HEK293T (cell line): ENCODE measurements around the gene MICAL1.

Source experiments
- CTCF ChIA-PET: fragments of 350-600 bp; formaldehyde crosslinking; extraction: SDS; loops from one replicate; lab custom pipeline; 2021; ENCODE audit warnings: antibody characterized with exemption, inconsistent platforms; lab: Yijun Ruan, JAX
- POLR2A ChIA-PET: fragments of 350-600 bp; formaldehyde crosslinking; extraction: SDS; loops from one replicate; lab custom pipeline; 2020; ENCODE audit warnings: antibody characterized with exemption, inconsistent platforms; lab: Yijun Ruan, JAX
- DNase-seq: peaks from one replicate; pipeline ENCODE4 v3.0.0; 2012; ENCODE audit warnings: mixed read lengths; ENCODE audit errors: extremely low spot score
- ARNT ChIP-seq: fragments of 450-650 bp; IDR thresholded peaks from 2 replicates; pipeline ENCODE4 v1.6.1; 2017; ENCODE audit warnings: mild to moderate bottlenecking
- BHLHE40 ChIP-seq: fragments of 450-650 bp; IDR thresholded peaks from 2 replicates; pipeline ENCODE4 v1.6.1; 2016; ENCODE audit warnings: mild to moderate bottlenecking, moderate library complexity, borderline replicate concordance
- CTBP1 ChIP-seq: fragments of 450-650 bp; IDR thresholded peaks from 2 replicates; pipeline ENCODE4 v1.6.1; 2016; ENCODE audit warnings: borderline replicate concordance
- ELF4 ChIP-seq: fragments of 450-650 bp; IDR thresholded peaks from 2 replicates; pipeline ENCODE4 v1.6.1; 2017; ENCODE audit warnings: antibody characterized with exemption
- FOXA1 ChIP-seq: fragments of 450-650 bp; IDR thresholded peaks from 2 replicates; pipeline ENCODE4 v1.6.1; 2016; ENCODE audit warnings: mild to moderate bottlenecking
- FOXK2 ChIP-seq: fragments of 450-650 bp; IDR thresholded peaks from 2 replicates; pipeline ENCODE4 v1.6.1; 2016; ENCODE audit warnings: mild to moderate bottlenecking
- FOXM1 ChIP-seq: fragments of 450-650 bp; IDR thresholded peaks from 2 replicates; pipeline ENCODE4 v1.6.1; 2017; ENCODE audit warnings: mild to moderate bottlenecking, borderline replicate concordance
- HDGF ChIP-seq: fragments of 450-650 bp; IDR thresholded peaks from 2 replicates; pipeline ENCODE4 v1.6.1; 2017; ENCODE audit warnings: antibody characterized with exemption, borderline replicate concordance
- L3MBTL2 ChIP-seq: fragments of 450-650 bp; conservative IDR thresholded peaks from 2 replicates; pipeline ENCODE4 v1.6.1; 2016; ENCODE audit warnings: mild to moderate bottlenecking
- LEF1 ChIP-seq: fragments of 450-650 bp; IDR thresholded peaks from 2 replicates; pipeline ENCODE4 v1.6.1; 2017; ENCODE audit warnings: mild to moderate bottlenecking, borderline replicate concordance
- NFRKB ChIP-seq: fragments of 450-650 bp; IDR thresholded peaks from 2 replicates; pipeline ENCODE4 v1.6.1; 2016; ENCODE audit warnings: mild to moderate bottlenecking, moderate library complexity
- SP1 ChIP-seq: fragments of 450-650 bp; IDR thresholded peaks from 2 replicates; pipeline ENCODE4 v1.6.1; 2017
- SUZ12 ChIP-seq: fragments of 450-650 bp; IDR thresholded peaks from 2 replicates; pipeline ENCODE4 v1.6.1; 2016; ENCODE audit warnings: mild to moderate bottlenecking
- TARDBP ChIP-seq: fragments of 450-650 bp; IDR thresholded peaks from 2 replicates; pipeline ENCODE4 v1.6.1; 2016
- ZNF384 ChIP-seq: fragments of 450-650 bp; IDR thresholded peaks from 2 replicates; pipeline ENCODE4 v1.6.1; 2016
- TF ChIP-seq, protein P1 (sequence below): fragments of 450-650 bp; IDR thresholded peaks from 2 replicates; pipeline ENCODE4 v1.6.1; 2016

MICAL1 gene

GRCh38 chr6:109428889-109429477 is 26.6 kb downstream of the MICAL1 start:
- TF ChIP-seq CTBP1 (no peak), ARNT (peak; percentile 36; the same call in 1 of the 2 replicates)
- CTCF ChIA-PET: interaction anchor here (0.7 kb wide), 1 partner anchor 397 kb away, joined by 6 read pairs; no protein-coding TSS in a partner anchor
- no peak for DNase-seq
- POLR2A ChIA-PET: no interaction called here

- no peak for TF ChIP-seq TARDBP
- TF ChIP-seq SP1: no peak
- no peak for TF ChIP-seq FOXK2
- no peak for TF ChIP-seq FOXM1
- no peak for TF ChIP-seq FOXA1
- no peak for TF ChIP-seq NFRKB
- no peak for TF ChIP-seq HDGF
- no peak for TF ChIP-seq ZNF384
- no peak for TF ChIP-seq SUZ12
- TF ChIP-seq CTBP1: no peak
- no peak for TF ChIP-seq LEF1
- TF ChIP-seq ELF4: no peak
- no peak for TF ChIP-seq BHLHE40
- CTCF ChIA-PET: no interaction called here
- DNase-seq: no peak
- POLR2A ChIA-PET: no interaction called here
Measured at GRCh38 chr6:109424946-109425345, 30.6 kb downstream of the MICAL1 start.

DNA sequence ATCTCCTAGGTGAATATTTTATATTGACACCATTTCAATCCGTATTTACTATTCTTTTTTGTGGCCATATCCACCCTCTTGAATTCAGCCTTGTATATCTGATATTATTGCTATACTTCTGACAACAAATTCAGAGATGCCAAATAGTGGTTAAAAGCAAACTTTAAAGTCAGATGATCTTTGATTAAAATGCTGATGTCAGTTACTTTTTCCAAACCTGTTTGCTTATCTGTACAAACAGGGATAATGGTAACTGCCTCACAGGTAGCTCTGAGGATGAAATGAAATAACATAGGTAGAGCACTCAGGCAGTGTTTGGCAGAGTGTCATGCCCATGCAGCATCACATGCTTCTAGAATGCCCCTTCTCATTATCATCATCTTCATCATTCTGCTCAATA is 34.4 kb downstream of the MICAL1 start:
- TF ChIP-seq HDGF: no peak
- TF ChIP-seq TARDBP: no peak
- no peak for TF ChIP-seq BHLHE40
- TF ChIP-seq ARNT: no peak
- no peak for TF ChIP-seq FOXA1
- TF ChIP-seq, protein P1, sequence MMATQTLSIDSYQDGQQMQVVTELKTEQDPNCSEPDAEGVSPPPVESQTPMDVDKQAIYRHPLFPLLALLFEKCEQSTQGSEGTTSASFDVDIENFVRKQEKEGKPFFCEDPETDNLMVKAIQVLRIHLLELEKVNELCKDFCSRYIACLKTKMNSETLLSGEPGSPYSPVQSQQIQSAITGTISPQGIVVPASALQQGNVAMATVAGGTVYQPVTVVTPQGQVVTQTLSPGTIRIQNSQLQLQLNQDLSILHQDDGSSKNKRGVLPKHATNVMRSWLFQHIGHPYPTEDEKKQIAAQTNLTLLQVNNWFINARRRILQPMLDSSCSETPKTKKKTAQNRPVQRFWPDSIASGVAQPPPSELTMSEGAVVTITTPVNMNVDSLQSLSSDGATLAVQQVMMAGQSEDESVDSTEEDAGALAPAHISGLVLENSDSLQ: no peak
- TF ChIP-seq CTBP1: no peak
- TF ChIP-seq ELF4: no peak
- no peak for TF ChIP-seq LEF1
- no peak for TF ChIP-seq L3MBTL2
- TF ChIP-seq FOXM1: no peak
- DNase-seq: no peak
- POLR2A ChIA-PET: no interaction called here
- CTCF ChIA-PET: no interaction called here

DNA sequence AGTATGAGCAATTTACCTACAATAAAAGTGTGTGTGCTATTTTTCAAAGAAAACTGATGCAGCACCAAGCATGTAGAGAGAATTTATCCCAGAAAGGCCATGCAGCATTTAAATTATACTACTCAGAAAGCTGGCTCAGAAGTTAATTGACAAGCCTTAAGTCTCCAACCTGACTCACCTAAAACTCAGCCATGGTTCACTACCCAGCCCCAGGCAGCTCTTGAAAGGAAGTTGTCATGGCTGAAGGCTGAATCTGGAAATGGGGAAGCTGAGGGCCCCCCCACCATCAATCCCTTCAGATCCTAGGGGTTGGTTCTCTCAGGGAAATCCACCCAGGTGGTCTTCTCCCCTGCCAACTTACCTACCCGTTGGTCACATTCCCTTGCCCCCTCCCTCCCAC is 34.8 kb downstream of the MICAL1 start:
- DNase-seq: no peak
- ChIA-PET CTCF (no interaction called here), POLR2A (no interaction called here)
- TF ChIP-seq LEF1 (no peak), TARDBP (no peak), BHLHE40 (no peak), FOXA1 (no peak), ARNT (no peak), FOXK2 (no peak)
- TF ChIP-seq, protein P1: no peak

DNA sequence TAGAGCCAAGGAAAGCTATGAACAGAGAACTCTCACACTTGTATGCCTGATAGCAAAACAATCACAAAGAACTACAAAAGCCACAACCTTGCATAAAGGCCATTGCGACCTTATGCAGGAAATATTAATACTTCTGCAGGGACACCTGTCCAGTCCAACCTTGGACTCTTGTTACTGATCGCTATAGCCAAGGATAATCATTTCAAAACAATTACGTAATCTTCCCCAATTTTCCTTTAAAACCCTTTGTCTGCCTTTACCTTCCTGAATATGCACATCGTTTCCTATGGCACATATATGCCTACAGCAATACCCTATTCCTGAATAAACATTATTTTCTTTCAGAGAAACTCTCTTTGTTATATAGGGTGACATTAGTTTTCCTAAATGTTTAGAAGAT is 37.9 kb downstream of the MICAL1 start:
- POLR2A ChIA-PET: no interaction called here
- TF ChIP-seq, protein P1: no peak
- TF ChIP-seq NFRKB (no peak), SP1 (no peak), HDGF (no peak), ELF4 (no peak), CTBP1 (no peak), LEF1 (no peak), FOXA1 (no peak), L3MBTL2 (no peak), SUZ12 (no peak), FOXK2 (no peak)
- DNase-seq: no peak
- CTCF ChIA-PET: interaction anchor here (1.0 to 1.7 kb wide), 2 partner anchors 20 to 34 kb away, joined by 3 to 4 read pairs; no protein-coding TSS in a partner anchor

DNA sequence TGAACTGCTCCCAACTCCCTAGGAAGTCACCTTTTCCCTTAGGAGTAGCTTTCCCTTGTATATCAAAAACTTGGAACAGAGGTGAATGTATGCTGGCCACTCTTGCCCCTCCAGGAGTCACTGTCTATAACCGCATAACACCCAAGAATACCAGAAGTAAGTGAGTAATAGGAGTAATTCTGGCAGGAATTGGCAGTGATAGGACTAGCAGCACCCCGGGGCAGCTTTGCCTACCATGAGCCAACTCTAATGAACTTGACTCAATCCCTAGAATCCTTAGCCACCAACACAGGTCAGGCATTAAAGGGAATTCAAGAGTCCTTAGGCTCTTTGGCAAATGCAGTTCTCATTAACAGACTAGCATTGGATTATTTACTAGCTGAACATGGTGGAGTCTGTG is 44.5 kb downstream of the MICAL1 start:
- ChIA-PET POLR2A (no interaction called here), CTCF (no interaction called here)
- TF ChIP-seq FOXK2 (no peak), L3MBTL2 (no peak), LEF1 (no peak), NFRKB (no peak), CTBP1 (no peak), BHLHE40 (no peak), FOXA1 (no peak), ARNT (no peak), TARDBP (no peak), FOXM1 (no peak), SUZ12 (no peak), ZNF384 (no peak), SP1 (no peak), ELF4 (no peak), HDGF (no peak)
- TF ChIP-seq, protein P1: no peak
- DNase-seq: no peak
